GM12874 (cell line): ENCODE data around the gene ZNF579.

Experiments used
- CTCF ChIP-seq: IDR thresholded peaks from 2 replicates; pipeline ENCODE4 v1.5.1; 2011; ENCODE audit warnings: low read depth, mild to moderate bottlenecking, control low read depth, low read length, moderate library complexity; ENCODE audit not compliant: insufficient read depth

The ZNF579 gene

GRCh38 chr19:55598034-55598433 is 17.4 kb upstream of the ZNF579 start:
- TF ChIP-seq CTCF, result no peak

DNA sequence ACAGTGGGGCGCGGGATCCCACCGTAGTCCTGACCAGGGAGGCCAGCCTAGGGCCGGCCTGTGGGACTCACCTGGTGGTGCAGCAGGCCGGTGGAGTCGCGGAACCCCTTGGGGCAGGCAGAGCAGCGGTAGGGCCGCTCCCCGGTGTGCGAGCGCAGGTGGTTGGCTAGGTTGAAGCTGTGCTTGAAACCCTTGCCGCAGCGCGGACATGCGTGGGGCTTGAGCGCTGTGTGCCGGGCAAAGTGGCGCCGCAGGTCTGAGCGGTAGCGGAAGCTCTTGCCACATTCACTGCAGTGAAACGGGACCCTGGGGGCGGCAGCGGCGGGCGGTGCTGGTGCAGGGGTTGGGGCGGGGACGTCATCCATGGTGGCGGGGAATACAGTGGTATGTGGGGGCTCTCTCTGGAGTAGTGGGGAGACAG is 16.9 kb upstream of the ZNF579 start:
- TF ChIP-seq CTCF, result no peak

DNA sequence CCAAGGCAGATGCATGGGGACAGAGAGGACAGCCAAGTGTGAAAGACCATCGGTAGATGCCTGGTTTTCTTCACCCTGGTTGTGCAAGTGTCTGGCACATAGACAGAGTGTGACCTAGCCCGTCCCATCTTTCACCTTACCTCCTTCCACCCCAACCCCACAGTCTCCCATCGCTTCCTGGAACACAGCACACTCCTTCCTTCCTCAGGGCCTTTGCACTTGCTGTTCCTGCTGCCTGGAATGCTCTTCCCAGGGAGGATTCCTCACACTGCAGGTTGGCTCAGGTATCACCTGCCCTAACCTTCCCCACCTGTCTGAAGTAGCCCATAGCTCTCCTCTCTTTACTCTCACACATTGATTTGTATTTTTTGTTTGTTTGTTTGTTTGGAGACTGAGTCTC is 15.7 kb upstream of the ZNF579 start:
- TF ChIP-seq CTCF, result no peak

GRCh38 chr19:55594996-55595545 is 14.4 kb upstream of the ZNF579 start:
- no peak for TF ChIP-seq CTCF

- TF ChIP-seq CTCF, result no peak
These were observed 12.6 kb upstream of the ZNF579 start for GRCh38 chr19:55593096-55593772.

GRCh38 chr19:55592391-55593090 is 11.9 kb upstream of the ZNF579 start:
- TF ChIP-seq CTCF, result no peak

DNA sequence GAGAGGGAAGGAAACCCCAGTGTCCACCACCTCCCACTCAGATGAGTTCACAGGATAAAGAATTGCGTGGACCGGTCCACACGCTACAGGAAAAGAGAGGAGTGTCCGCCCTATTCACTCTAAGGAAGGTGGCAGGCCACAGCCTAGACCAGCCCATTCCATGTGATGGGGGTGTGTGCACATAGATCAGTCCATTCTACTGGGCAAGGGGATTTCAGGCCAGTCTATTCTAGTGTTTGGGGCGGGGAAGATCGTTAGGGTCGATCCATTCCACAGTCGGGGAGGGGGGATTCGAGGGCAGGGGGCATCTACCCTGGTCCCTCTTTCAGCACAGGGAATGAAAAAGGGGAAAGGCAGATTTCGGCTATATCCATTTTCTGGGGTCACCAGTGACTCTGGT is 10.9 kb upstream of the ZNF579 start:
- no peak for TF ChIP-seq CTCF
